ENCODE measurements around the gene WDFY3.

- TF ChIP-seq POLR2A (IDR thresholded peaks at IDR 0.05) (no peak), CTCF (IDR thresholded peaks at IDR 0.05) (no peak)
These were observed 247.4 kb downstream of the WDFY3 start for GRCh38 chr4:84719115-84719514.

All from lower leg skin (tissue), 3 donors.